Erythroblast (primary cell): ENCODE data around the gene KIRREL3.

ENCODE experiments used
- DNase-seq, 2 experiments: peaks; one replicate each; lab custom pipeline; 2025; lab: John Stamatoyannopoulos, UW
- GATA1 ChIP-seq: IDR thresholded peaks from 2 replicates; pipeline ENCODE4 v1.6.1; 2011; ENCODE audit warnings: low read depth, mild to moderate bottlenecking, control low read depth, low read length, moderate library complexity
- POLR2A ChIP-seq: IDR thresholded peaks from 2 replicates; pipeline ENCODE4 v1.6.1; 2011; ENCODE audit warnings: mild to moderate bottlenecking, low read length

Gene KIRREL3

DNA sequence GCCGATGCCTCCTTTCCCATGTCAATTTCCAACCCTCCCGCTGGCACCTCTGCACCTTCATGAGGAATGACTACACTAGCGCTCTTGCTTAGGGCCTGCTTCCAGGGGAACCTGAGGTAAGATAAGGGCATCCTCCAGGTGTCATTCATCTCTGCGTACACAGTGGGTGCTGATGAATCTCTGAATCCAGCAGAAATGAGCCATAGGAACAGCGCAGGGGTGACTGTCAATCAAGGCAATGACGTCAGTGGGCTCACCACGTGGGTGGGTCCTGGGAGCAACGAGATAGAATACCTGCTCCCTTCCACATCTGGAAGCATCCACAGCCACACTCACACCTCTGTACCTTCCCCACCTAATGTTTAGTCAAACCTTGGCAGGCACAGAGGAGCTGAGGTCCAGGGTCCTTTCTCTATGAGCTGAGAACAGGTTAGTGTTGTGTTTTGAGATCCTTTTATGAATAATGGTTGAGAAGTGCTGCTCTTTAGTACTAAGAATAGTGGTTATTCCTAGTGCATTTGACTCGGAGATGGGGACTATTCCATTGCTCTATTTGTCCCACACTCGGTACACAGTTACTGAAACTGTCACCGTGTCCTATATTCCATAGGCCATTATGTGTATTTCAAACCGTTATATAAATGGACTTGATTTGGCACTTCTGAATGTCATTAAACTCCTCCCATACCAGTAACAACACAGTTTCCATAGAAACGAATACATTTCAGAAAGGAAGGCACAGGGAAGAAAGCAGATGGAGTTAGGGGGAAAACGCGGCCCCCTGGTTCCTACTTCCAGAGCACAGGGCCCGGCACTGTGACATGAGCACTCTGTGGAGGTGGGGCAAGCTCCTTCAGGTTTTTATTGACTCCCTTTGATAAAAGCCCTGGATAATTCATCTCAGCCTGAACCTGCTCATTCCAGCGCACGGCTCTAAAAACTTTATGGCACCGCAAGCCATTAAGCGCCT is 451.7 kb downstream of the KIRREL3 start:
- no peak for DNase-seq
- no peak for TF ChIP-seq GATA1
- TF ChIP-seq POLR2A, result no peak

DNA sequence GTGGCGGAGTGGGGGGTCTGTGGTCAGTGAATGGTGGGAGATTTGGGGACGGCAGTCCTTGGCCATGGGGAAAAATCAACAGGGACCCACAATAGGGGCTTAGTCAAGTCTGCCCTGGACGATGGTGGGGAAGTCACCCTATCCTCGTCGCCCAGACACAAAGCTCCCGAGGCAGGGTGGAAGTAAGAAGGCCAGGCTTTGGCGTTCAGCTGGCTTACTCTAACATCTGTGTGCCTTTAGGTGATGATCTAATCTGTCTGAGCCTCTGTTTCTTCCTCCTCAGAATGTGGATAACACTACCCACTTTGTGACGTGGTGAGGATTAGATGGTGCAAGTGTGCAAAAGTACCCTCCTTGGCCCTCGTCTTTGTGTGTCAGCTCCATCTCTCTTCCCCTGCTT is 452.9 kb downstream of the KIRREL3 start:
- DNase-seq, result no peak
- TF ChIP-seq POLR2A, result no peak
- no peak for TF ChIP-seq GATA1

- no peak for DNase-seq
- TF ChIP-seq POLR2A (no peak), GATA1 (no peak)
Observed at GRCh38 chr11:126547161-126547560, 453.4 kb downstream of the KIRREL3 start.

DNA sequence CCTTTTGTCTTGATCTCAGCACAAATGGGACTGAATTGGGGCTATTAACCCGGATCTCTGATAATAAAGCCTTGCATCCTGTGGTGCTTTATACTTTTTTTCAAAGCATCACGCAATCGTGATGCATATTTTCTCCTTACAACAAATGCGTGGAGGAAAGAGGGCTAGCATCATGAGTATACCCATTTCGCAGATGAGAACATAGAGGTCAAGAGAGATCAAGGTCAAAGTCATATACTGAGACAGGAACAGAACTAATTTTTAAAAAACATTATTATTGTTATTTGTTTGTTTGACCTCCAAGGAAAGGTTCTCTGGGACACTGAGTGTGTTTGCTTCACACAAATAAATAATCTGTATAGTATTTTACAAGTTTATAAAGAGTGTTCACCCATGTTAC is 453.9 kb downstream of the KIRREL3 start:
- no peak for DNase-seq

DNA sequence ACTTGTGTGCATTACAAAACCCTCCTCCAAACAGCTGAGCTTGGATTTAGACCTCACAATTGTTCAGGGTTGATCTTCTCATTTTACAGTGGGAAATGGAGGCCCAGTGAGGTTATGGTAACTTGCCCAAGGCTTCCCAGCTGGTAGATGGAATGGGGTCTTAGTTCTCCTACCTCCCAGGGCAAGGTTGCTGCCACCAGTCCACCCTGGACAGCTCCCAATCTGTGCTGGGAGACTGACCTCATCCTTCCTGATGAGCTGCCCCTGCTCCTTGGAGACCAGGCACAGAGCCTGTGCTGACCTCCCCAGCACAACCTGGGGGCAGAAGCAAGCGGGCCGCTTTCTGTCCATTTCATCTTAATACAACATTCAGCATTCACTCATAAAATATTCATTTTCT is 454.4 kb downstream of the KIRREL3 start:
- no peak for DNase-seq
- TF ChIP-seq POLR2A, result no peak

More for the DNA sequence above, 453.9 kb downstream of the KIRREL3 start:
- no peak for TF ChIP-seq GATA1
- TF ChIP-seq POLR2A, result no peak

- TF ChIP-seq POLR2A (no peak), GATA1 (no peak)
- no peak for DNase-seq
Observed at GRCh38 chr11:126545057-126545555, 455.5 kb downstream of the KIRREL3 start.

- DNase-seq, result no peak
Observed at GRCh38 chr11:126544108-126545056, 456.2 kb downstream of the KIRREL3 start.

DNA sequence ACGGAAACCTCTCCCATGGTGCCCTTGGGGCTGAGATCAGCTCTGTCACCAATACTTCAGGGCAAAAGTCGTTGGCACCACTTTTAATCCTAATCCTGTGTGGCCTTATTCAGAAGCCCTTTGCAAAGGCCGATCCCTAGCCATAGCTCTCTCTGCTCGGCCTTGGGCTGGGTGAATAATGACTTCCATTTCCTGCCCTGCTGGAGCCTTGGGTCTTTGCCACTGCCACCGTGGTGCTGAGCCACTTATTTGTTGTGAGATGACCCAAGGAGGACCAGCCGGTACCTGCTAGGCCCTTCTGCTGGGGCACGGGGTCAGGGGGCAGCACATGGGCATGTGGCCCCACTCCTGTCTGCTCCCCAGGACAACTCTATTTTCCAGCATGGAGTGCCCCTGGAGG is 456.9 kb downstream of the KIRREL3 start:
- TF ChIP-seq POLR2A (no peak), GATA1 (no peak)
- DNase-seq, result no peak

More at GRCh38 chr11:126544108-126545056, 456.2 kb downstream of the KIRREL3 start:
- TF ChIP-seq POLR2A (no peak), GATA1 (no peak)

DNA sequence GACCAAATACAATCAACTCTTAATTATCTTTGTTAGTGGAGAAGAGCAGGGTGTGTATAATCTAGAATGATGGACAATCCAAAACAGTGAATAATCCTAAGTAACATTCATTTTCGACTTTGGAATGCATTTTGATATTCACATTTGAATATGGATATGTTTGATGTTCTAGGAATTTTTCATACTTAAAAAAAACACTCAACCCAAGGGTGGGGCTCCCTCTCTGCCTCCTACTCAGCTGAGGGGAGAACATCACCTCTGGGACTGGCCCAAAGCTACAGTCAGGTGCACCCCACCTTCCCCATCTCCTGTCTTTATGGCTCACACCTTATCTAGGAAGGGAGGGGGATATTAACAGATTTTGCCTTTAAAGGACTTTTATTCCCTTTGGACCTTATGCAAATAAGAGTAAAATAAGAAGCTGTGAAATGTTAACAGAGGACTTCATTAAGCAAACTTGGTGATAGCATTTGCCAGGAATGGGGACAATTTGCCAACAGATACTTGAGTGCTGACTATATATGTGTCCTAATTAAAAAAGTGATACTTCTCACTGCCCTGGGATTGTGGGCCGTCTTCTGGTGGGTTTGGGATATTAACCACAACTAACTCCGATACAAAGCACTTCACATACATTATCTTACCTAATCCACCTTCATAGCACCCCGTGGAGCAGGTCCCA is 458.1 kb downstream of the KIRREL3 start:
- no peak for DNase-seq
- TF ChIP-seq GATA1 (no peak), POLR2A (no peak)

GRCh38 chr11:126538071-126538470 is 462.5 kb downstream of the KIRREL3 start:
- DNase-seq, result no peak
- TF ChIP-seq GATA1 (no peak), POLR2A (no peak)

DNA sequence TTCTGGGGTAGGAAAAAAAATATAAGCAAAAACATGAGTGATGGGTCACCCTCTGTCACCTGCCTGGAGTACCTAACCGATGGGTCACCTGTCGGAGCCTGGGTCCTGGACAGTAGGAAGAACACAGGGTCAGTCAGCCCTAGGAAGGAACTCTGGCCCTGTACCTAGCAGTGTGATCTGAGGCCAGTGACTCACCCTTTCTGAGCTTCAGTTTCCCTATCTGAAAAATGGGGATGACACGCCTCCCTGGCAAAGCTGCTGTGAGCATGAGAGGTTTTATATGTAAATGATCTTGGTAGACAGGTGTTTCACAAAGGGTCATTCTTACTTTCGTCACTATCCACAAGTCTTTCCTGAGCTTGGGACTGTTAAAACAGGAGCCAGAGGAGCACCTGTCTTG is 463.1 kb downstream of the KIRREL3 start:
- TF ChIP-seq GATA1 (no peak), POLR2A (no peak)
- DNase-seq, result no peak

DNA sequence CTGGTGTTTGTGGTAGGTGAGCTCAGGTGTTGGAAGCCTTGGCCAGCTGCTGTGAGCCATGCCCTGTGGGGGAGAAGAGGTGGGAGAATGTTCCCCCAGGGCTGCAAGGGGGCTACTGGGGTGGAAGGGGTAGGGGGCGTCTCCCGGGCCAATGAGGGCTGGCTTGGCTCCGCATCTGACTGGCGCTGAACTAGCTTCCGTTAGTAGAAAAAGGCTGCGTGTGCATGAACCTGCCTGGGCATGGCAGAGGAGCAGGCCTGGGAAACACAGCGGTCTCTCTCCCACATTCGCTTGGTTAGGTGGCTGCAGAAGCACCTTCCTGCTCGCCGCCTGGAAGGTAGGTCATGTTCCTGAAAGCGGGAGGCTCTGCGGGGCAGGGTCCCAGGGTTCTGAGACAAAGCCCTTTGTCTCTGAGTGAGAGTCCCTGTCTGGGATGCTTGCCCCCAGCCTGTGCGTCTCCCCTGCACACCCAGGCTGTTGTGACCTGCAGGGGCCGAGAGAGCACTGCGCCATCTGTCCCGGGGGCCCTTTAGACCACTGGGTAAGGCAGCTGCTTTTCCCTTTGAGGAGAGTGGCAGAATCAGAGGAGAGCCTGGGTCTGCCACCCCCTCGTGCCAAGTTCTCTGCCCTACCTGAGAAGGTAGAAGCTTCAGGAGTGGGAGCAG is 466.3 kb downstream of the KIRREL3 start:
- TF ChIP-seq POLR2A (no peak), GATA1 (no peak)
- no peak for DNase-seq
